GDM1 (cell line): ENCODE measurements around the gene PKD2L1.
"Not testable (repeated sequence)": the region's sequence is repeated elsewhere in the genome, so short reads cannot be mapped to it uniquely, and the experiment has no call there.

Experiments
- DNase-seq: peaks from one replicate; lab custom pipeline; 2025; lab: John Stamatoyannopoulos, UW

Gene PKD2L1

DNA sequence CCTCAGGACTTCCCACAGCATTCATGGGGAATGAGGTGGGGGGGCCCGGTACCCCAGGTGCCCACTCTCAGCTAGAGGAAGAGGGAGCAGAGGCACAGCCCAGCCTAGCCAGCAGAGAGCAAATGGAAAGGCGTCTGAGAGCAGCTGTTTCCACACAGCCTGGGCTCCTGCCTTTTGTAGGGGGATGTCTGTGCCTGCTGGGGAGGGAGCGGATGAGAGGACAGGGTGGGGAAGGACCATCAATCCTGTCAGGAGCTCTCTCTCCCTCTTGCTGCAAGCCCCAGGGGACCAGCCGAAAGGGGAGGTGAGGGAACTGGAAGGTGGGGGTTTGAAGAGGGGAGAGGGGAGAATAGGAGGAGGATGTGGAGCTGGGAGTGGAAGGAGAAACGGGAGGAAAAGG lies at the start of gene PKD2L1:
TSS of gene PKD2L1 (minus strand) at position 150 of the 400 bp plus-strand sequence. CDS start at position 25, 125 bp downstream.
- DNase-seq = no peak

DNA sequence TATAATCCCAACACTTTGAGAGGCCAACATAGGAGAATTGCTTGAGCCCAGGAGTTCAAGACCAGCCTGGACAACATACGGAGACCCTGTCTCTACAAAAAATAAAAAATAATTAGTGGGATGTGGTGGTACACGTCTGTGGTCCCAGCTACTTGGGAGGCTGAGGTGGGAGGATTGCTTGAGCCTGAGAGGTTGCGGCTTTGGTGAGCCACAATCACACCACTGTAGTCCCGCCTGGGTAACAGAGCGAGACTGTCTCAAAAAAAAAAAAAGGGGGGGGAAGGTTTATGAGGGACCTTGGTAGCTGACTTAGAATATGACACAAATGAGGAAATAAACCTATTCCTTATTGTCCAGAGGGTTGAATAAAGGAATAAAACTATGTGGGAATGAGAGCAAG lies 47.8 kb upstream of the PKD2L1 start:
- DNase-seq = no peak

DNA sequence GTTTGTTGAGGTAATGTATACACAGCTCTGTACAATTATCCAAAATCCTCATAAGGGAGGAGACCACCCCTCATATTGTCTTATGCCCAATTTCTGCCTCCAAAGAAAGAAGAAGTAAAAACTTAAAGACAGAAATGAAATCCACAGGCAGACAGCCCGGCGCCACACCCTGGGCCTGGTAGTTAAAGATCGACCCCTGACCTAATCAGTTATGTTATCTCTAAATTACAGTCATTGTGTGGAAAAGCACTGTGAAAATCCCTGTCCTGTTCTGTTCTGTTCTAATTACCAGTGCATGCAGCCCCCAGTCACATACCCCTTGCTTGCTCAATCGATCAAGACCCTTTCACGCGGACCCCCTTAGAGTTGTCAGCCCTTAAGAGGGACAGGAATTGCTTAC lies 46.6 kb upstream of the PKD2L1 start:
- DNase-seq = not testable (repeated sequence)

DNA sequence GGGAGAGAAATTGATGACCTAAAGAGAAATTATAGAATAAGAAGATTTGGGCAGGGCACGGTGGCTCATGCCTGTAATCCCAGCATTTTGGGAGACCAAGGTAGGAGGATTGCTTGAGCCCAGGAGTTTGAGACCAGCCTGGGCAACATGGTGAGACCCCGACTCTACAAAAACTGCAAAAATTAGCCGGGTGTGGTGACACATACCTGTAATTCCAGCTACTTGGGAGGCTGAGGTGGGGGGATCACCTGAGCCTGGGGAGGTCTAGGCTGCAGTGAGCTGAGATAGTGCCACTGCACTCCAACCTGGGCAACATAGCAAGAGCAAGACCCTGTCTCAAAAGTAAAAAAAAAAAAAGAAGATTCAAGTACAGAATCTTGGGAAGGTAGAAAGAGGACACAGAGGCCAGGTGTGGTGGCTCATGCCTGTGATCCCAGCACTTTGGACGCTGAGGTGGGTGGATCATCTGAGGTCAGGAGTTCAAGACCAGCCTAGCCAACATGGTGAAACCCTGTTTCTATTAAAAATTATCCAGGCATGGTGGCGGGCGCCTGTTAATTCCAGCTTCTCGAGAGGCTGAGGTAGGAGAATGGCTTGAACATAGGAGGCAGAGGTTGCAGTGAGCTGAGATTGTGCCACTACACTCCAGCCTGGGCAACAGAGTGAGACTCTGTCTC lies 44.8 kb upstream of the PKD2L1 start:
- DNase-seq = not testable (repeated sequence)

DNA sequence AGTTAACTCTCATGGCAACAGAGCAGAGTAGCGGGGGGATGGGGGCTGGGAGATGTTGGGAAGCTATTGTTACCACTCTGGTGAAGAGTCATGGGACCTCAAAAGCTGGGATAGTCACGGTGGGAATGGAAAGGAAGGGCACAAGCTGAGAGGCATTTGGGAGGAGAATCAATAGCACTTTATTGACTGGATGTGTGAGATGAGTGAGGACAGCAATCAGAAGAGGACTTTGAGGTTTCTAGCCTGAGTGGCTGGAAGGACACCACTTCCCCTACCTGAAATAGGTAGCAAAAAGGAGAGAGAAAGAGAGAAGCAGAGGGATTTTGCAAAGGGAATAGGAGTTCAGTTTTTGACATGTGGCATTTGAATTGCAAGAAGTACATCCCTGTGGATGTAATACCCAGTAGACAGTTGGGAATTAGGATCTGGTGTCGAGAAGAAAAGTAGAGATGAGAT lies 44.2 kb upstream of the PKD2L1 start:
- DNase-seq = no peak

DNA sequence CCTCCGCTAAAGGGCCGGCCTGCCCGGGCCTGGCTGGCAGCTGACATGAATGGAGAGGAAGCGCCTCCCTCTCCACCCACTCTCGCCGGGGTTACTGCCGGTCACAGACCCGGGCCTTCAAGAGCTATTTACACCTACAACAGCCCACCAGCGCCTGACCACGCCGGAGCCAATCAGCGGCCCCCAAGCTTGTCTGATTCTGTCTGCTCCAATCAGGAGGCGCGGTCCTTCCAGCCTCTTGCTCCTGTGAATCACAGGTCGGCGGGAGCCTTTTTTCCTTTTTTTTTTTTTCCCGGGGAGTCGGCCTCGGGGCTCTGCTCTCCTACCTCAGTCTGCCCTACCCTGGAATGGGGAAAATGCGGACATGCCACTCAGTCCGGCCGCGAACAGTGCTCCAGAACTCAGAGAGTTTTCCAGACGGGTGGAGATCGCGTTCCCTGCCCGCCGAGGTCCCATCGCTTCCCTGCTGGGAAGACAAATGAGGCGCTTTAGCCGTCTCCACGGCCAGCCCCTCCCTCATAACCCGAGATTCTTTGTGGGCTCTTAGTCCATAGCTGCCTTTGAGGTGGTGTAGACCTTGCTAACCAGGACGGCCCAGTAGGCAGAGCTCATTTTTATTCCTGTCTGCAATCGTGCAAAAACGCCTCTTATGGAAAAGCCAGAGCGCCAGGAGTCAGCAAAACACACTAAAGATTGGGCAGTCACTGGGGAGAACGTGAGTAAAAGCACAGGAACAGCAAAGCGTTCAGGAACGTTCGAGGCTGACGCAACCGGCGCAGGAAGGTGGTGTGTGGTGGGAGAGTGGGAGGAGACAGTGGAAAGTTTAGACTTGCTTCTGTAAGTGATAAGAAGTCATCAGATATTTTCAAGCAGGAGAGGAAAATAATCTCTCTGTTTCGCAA lies 43.5 kb upstream of the PKD2L1 start:
- DNase-seq = peak; percentile 91

DNA sequence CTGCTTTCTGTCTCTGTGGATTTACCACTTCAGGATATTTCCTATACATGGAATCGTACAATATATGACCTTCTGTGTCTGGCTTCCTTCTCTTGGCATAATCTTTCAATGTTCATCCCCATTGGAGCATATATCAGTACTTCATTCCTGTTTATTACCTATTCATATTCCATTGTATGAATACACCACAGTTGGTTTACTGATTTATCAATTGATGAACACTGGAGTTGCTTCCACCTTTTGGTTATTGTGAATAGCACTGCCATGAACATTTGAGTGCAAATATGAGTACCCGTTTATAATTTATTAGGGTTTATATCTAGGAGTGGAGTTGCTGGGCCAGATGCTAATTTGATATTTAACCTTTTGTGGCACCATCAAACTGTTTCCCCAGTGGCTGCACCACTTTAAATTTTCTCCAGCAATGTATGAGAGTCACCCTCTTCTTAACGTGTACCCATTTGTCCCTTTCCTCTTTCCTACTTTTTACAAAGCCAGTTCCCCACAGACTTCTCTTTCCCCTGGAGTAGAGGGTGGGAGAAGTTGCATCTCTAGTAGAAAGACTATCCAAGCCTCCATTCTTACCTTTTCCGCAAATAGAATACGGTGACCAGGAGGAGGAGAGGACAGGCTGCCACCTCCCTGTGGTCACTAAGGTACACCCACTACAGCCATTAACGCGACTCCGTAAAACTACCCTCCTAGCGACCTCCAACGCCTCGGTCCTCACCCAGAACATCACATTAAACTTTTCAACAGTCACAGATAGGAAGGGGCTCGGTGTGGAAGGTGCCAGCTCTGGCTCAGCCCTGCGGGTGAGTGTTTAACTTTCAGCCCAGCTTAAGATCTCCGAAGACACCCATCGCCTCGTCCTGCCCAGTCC lies 42.6 kb upstream of the PKD2L1 start:
- no peak for DNase-seq

DNA sequence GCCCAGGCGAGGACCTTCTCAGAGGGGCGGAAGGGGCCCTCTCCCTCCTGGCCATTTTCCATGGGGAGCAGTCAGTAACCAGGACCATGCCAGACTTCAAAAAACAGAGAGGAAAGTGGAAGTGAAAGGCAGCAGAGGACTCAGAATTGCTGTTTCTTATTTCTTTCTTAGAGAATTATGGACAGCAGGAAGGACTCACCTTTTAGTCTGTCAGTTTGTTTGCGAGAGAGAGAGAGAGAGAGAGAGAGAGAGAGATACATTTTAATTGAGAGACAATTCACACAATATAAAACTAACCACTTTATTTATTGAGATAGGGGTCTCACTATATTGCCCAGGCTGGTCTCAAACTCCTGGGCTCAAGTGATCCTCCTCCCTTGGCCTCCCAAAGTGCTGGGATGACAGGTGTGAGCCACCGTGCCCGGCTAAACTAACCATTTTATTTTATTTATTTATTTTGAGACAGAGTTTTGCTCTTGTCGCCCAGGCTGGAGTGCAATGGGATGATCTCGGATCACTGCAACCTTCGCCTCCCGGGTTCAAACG lies 41.5 kb upstream of the PKD2L1 start:
- no peak for DNase-seq

DNA sequence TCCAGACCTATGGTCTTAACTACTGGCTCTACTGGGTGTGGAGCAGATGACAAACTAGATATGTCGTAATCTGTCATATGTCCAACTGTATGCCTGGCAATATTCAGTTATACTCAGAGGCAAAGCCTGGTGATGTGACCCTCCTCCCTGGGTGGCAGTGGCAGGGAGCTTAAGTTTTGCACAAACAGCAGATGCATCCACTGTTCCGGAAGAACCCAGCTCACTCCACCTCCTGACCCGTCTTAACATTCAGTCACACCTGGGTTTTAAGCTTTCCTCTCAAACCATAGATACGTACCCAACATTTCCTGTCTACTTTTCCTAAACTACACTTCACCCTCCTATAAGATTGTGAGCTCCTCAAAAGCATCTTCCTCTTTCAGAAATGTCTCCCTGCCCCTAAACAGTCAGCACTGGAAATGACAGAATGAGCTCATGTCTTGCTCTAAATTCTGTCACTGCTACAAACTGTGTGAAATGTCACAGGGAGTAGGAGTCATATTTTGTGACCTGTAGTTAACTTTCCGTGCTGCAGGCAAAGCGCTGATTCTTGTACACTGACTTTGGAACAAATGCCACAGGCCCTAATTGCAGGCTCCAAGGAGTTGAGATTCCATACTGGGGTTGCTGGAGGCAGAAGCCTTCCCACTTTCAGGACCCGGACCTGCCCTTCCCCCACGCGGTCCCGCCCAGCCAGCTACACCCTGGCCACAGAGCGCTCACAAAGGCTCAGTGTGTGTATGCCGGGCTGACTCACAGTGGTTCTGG lies 40.9 kb upstream of the PKD2L1 start:
- peak; percentile 67 for DNase-seq

DNA sequence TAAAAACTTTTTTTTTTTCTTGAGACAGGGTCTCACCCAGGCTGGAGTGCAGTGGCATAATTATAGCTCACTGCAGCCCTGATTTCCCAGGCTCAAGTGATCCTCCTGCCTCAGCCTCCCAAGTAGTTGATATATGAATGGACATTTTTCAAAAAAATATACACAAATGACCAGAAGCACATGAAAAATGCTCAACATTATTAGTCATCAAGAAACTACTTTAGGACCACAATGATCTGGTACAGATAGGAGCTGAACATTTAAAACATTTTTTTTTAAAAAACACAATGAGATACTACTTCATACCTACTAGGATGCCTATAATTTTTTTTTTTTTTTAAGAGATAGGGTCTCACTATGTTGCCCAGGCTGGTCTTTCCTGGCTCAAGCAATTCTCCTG lies 38.7 kb upstream of the PKD2L1 start:
- DNase-seq = no peak

DNA sequence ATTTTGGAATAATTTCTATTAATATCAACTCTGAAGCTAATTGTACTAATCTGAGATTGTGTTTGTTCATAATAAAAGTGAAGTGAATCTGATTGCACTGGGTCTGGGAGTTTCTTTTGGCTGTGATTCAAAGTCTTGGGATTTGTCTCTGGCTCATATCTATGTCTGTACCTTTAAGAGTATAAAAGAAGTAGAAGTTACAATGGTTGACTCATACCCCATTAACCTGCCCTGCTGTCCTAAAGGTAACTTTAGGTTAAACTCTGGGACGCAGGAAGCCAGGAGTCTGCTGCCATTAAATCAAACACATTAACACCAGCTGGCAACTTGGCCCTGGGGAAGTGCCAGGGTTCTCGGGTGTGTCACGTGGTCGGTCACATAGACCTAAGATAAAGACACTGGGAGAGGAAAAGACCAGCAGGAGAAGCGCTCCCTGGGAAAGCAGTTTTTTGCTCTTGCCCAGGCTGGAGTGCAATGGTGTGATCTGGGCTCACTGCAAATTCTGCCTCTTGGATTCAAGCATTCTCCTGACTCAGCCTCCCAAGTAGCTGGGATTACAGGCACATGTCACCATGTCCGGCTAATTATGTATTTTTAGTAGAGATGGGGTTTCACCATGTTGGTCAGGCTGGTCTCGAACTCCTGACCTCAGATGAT lies 34.8 kb upstream of the PKD2L1 start:
- no peak for DNase-seq

DNA sequence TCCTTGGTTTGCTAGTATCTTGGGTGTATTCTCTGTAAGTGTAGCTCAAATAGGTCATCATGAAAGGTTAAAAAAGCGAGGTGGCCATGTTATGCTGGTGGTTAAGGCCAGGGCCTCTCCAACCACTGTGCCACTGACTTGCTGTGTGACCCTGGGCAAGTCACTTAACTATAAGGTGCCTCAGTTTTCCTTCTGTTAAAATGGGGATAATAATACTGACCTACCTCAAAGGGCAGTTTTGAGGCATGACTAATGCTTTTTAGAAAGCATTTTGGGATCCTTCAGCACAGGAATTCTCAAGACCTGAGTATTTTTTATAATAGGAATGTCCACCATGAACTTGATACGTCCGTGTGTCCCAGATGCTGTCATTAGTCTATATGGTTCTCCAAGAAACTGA lies 34.1 kb upstream of the PKD2L1 start:
- DNase-seq = no peak

DNA sequence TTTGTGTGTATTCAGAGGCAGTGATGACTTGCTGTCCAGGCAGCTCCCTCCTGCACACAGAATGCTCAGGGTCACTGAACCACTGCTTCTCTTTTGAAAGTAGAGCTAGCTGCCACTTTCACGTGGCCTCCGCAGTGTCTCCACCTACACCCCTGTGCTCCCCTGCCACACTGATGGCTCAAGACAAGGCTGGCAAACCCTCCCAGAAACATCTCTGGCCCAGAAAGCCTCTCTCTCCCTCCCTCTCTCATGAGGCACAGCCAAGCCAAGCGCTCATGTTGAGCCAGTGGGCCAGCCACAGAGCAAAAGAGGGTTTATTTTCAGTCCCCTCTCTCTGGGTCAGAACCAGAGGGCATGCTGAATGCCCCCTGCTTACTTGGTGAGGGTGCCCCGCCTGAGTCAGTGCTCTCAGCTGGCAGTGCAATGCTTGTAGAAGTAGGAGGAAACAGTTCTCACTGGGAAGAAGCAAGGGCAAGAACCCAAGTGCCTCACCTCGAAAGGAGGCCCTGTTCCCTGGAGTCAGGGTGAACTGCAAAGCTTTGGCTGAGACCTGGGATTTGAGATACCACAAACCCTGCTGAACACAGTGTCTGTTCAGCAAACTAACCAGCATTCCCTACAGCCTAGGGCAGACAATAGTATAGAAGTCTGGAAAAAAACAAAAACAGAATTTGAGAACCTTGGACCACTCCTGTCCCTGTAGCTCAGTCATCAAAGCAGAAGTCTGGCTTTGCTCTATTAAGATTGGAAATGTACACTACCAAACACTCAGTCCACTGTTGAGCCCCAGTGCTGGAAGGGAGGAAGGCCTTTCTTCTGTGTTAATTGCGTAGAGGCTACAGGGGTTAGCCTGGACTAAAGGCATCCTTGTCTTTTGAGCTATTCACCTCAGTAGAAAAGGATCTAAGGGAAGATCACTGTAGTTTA lies 32.8 kb upstream of the PKD2L1 start:
- DNase-seq = no peak

DNA sequence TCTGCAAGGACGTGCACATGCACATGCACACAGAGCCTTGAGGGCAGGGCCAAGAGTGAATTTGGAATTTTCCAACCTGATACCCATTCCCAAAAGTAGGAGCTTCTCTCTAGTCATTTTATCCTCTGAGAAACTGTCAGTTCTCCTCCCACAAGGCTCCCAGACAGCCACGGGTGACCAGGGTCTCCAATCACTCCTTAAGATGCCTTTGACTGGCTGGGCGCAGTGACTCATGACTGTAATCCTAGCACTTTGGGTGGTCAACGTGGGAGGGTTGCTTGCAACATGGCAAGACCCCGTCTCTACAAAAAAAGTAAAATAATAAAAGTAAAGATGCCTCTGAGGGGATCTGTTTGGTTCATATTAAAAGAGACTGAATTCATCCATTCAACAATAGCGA lies 30.2 kb upstream of the PKD2L1 start:
- no peak for DNase-seq

DNA sequence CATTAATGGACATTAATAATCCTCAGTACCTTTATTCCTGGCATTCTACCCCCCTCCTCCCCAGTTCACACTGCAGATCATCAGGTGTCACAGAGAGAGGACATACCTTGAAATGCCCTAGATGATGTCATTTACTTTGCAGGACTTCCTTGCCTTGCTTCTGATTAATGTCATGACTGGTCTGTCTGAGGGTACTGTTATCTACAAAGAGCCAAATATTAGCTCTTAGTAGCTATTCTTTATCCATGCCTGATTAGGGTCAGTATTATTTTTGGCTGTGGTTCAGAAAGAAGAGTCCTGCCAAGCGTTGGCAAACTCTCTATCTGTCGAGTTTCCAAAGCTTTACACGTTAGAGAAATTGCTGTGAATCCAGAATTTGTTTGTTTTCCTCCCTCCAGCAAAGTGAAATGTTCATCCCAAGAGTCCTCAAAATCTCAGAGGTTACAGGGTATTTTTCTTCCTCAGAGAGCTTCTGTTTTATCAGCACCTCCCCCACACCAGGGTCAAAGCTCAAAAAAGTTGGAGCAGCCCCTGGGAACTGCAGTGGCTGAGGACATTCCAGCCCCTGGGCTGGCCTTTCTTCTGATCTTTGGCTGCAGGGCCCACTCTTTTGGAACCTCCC lies 29.6 kb upstream of the PKD2L1 start:
- DNase-seq = no peak

DNA sequence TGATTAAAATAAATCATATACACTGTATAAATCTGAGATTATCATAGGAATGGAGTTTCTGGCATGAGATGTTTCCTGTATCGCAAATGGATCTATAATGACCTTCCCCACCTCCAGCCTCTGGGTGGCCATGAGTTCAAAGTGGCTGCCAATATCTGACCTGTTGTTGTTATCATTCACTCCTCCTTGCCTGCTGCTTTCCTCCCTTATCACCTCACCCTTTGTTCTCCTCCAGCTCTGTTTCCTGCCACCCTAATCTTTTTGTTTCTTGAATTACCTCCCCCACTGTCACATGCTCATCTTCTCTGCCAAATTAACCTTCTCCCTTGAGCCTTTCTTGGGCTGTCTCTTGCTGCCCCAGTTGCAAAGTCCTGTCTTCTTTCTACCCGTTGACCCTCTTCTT lies 29.0 kb upstream of the PKD2L1 start:
- DNase-seq = no peak

DNA sequence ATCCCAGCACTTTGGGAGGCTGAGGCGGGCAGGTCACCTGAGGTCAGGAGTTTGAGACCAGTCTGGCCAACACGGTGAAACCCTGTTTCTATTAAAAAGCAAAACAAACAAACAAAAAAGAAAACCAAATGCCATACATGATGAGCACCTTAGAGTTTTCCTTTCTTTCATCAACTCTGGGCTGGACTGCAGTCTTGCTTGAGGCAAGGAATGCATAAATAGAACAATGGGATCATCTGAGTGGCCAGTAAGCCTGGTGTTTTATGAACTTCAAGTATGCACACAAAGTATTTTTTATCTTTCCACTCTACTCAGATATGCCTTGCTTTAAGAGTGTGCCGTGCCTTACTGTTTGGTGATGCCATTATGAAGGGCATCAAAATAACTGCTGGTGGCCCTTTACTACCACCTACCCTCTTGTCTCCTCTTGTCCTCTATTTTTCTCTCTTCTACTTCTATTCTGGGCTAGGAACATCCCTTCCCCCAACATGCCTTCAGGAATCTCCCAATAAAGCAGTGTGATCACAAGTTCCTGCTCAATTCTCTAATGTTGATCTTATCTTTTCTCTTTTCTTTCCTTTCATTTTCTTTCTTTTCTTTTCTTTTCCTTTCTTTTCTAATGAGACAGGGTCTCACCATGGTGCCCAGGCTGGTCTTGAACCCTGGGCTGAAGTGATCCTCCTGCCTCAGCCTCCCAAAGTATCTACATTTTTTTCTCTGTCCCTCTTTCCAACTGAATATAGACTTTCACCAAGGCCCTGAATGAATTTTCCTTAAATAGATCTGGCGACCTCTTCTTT lies 27.2 kb upstream of the PKD2L1 start:
- no peak for DNase-seq
